K562 (cell line): ENCODE measurements around the gene PDE6B. TPM values are rescaled to one million over a fixed set of nuclear protein-coding genes. Genes with fewer than 3 reads are reported as not detected.
A peak's percentile ranks its signal among the peaks of the same experiment; 100 is the strongest.

Experiments
- ARID2 ChIP-seq: fragments of 450-650 bp; IDR thresholded peaks from 2 replicates; pipeline ENCODE4 v1.6.1; 2017; ENCODE audit warnings: antibody characterized with exemption, mild to moderate bottlenecking
- ARNT ChIP-seq, 2 experiments: fragments of 450-650 bp; IDR thresholded peaks; 2 replicates each; pipeline ENCODE4 v1.6.1; 2016; ENCODE audit warnings: mild to moderate bottlenecking in 1 of 2
- CBFA2T2 ChIP-seq: fragments of 450-650 bp; conservative IDR thresholded peaks from 2 replicates; pipeline ENCODE4 v1.6.1; 2017; ENCODE audit warnings: mild to moderate bottlenecking
- COPS2 ChIP-seq: fragments of 450-650 bp; conservative IDR thresholded peaks from 2 replicates; pipeline ENCODE4 v1.6.1; 2016; ENCODE audit warnings: mild to moderate bottlenecking, moderate library complexity
- ERF ChIP-seq: fragments of 450-650 bp; formaldehyde crosslinking; IDR thresholded peaks from 2 replicates; pipeline ENCODE4 v1.4.0; 2020; ENCODE audit warnings: mild to moderate bottlenecking, mixed read lengths
- FUS ChIP-seq: fragments of 200-400 bp; formaldehyde crosslinking; optimal IDR thresholded peaks from 2 replicates; pipeline ENCODE3; 2017; ENCODE audit warnings: low read depth, low read length
- HNRNPH1 ChIP-seq: fragments of 200-400 bp; formaldehyde crosslinking; optimal IDR thresholded peaks from 2 replicates; pipeline ENCODE3; 2017; ENCODE audit warnings: low read depth, mild to moderate bottlenecking, low read length, moderate library complexity
- ILK ChIP-seq: fragments of 450-650 bp; IDR thresholded peaks from 2 replicates; pipeline ENCODE4 v1.6.1; 2016; ENCODE audit warnings: missing genetic modification characterization, low read depth, mild to moderate bottlenecking, missing compliant biosample characterization, moderate library complexity, borderline replicate concordance
- MTA1 ChIP-seq: fragments of 450-650 bp; IDR thresholded peaks from 2 replicates; pipeline ENCODE4 v1.6.1; 2017; ENCODE audit warnings: borderline replicate concordance
- NCOA6 ChIP-seq: fragments of 450-650 bp; IDR thresholded peaks from 2 replicates; pipeline ENCODE4 v1.6.1; 2017; ENCODE audit warnings: mild to moderate bottlenecking
- PHTF2 ChIP-seq: fragments of 250-450 bp; sonication (Bioruptor Pico); IDR thresholded peaks from 2 replicates; pipeline ENCODE4 v1.5.0; 2021; ENCODE audit warnings: mild to moderate bottlenecking
- RFX7 ChIP-seq: fragments of 250-450 bp; sonication (Bioruptor Pico); IDR thresholded peaks from 2 replicates; pipeline ENCODE4 v1.5.1; 2021; ENCODE audit warnings: mild to moderate bottlenecking
- SETDB1 ChIP-seq: IDR thresholded peaks from one replicate; pipeline ENCODE4 v1.6.1; 2012; ENCODE audit warnings: low read length, control low read depth, inconsistent platforms
- TEAD4 ChIP-seq, 2 experiments: sonication (generic) in 1 of 2; formaldehyde crosslinking in 1 of 2; IDR thresholded peaks; 2 replicates each; pipeline versions ENCODE4 v1.6.1 to v1.8.0; 2012 to 2022; ENCODE audit warnings: borderline replicate concordance in 1 of 2, inconsistent platforms in 1 of 2, low read length in 1 of 2, mild to moderate bottlenecking in 1 of 2, missing genetic modification reagents in 1 of 2
- ZNF41 ChIP-seq: fragments of 250-450 bp; sonication (Bioruptor Pico); conservative IDR thresholded peaks from 2 replicates; pipeline ENCODE4 v1.4.0; 2020; ENCODE audit warnings: mild to moderate bottlenecking
- ZNF431 ChIP-seq: sonication (generic); formaldehyde crosslinking; IDR thresholded peaks from 2 replicates; pipeline ENCODE4 v1.8.0; 2022; ENCODE audit warnings: mild to moderate bottlenecking, missing genetic modification reagents
- ZSCAN32 ChIP-seq: fragments of 450-650 bp; formaldehyde crosslinking; IDR thresholded peaks from 2 replicates; pipeline ENCODE4 v1.4.0; 2020; ENCODE audit warnings: mild to moderate bottlenecking, moderate library complexity
- polyA plus RNA-seq, 8 experiments: library from polyadenylated mRNA; depleted of rRNA in 4 of 8; stranded (reverse) in 5 of 8; unstranded in 3 of 8; fragments of >200 nt; fragmentation: Nextera tagmentation in 2 of 8; fragmentation: Illumina TruSeq in 1 of 8; extraction: Ambion mirVana in 2 of 8; extraction: Trizol in 1 of 8; gene quantifications; 2 replicates each; pipeline versions ENCODE4 v1.2.1 to v1.2.3, GENCODE V29; 2011 to 2014; ENCODE audit warnings: inconsistent platforms in 1 of 8, missing spikeins in 1 of 8
- total RNA-seq, 7 experiments: library from RNA; depleted of rRNA in 6 of 7; stranded (reverse); fragments of >200 nt in 6 of 7; fragmentation: Illumina TruSeq in 2 of 7; extraction: Trizol in 2 of 7; gene quantifications; 2 replicates each; pipeline versions ENCODE4 v1.2.1 to v1.2.3, GENCODE V29; 2011 to 2021; ENCODE audit warnings: low replicate concordance in 1 of 7
- TF ChIP-seq, protein P1 (sequence below): fragments of 250-450 bp; sonication (Bioruptor Pico); IDR thresholded peaks from 2 replicates; pipeline ENCODE4 v1.4.0; 2020; ENCODE audit warnings: mild to moderate bottlenecking
- TF ChIP-seq, protein P2 (sequence below): sonication (generic); formaldehyde crosslinking; IDR thresholded peaks from 2 replicates; pipeline ENCODE4 v1.8.0; 2022; ENCODE audit warnings: mild to moderate bottlenecking, missing genetic modification reagents
- TF ChIP-seq, protein P3 (sequence below): fragments of 250-450 bp; sonication (Bioruptor Pico); IDR thresholded peaks from 2 replicates; pipeline ENCODE4 v1.4.0; 2020; ENCODE audit warnings: mild to moderate bottlenecking, moderate library complexity, borderline replicate concordance
- TF ChIP-seq, protein P4 (sequence below): fragments of 450-650 bp; formaldehyde crosslinking; IDR thresholded peaks from 2 replicates; pipeline ENCODE4 v1.4.0; 2022; ENCODE audit warnings: missing genetic modification characterization
- TF ChIP-seq, protein P5 (sequence below): fragments of 450-650 bp; IDR thresholded peaks from 2 replicates; pipeline ENCODE4 v1.6.1; 2017; ENCODE audit warnings: antibody characterized with exemption

The PDE6B gene
- total and polyA plus RNA-seq, 9 of the 15 experiments (the other 6 are each of a cell fraction or from before 2014, with no cell fraction given), result 0.04 TPM; not detected in 8

DNA sequence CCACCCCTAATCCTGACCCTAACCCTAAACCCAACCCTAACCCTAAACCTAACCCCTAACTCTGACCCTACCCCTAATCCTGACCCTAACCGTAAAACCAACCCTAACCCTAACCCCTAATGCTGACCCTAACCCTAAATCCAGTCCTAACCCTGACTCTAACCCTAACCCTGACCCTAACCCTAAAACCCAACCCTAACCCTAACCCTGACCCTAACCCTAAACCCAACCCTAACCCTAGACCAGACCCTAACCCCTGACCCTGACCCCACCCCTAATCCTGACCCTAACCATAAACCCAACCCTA lies 79.6 kb downstream of the PDE6B start (continued):
- TF ChIP-seq, protein P1, sequence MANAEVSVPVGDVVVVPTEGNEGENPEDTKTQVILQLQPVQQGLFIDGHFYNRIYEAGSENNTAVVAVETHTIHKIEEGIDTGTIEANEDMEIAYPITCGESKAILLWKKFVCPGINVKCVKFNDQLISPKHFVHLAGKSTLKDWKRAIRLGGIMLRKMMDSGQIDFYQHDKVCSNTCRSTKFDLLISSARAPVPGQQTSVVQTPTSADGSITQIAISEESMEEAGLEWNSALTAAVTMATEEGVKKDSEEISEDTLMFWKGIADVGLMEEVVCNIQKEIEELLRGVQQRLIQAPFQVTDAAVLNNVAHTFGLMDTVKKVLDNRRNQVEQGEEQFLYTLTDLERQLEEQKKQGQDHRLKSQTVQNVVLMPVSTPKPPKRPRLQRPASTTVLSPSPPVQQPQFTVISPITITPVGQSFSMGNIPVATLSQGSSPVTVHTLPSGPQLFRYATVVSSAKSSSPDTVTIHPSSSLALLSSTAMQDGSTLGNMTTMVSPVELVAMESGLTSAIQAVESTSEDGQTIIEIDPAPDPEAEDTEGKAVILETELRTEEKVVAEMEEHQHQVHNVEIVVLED (CRISPR knock-in tag), result no peak
- TF ChIP-seq ILK (tag) (no peak), COPS2 (no peak), ZNF431 (CRISPR knock-in tag) (no peak), NCOA6 (no peak), TEAD4 (IDR thresholded peaks at IDR 0.05; ENCODE audit: low read length) (no peak), TEAD4 (CRISPR knock-in tag; IDR thresholded peaks at IDR 0.05; ENCODE audit: borderline replicate concordance) (no peak), ERF (CRISPR knock-in tag) (no peak), MTA1 (no peak), FUS (no peak), CBFA2T2 (no peak), HNRNPH1 (no peak), ZNF41 (CRISPR knock-in tag) (no peak), RFX7 (CRISPR knock-in tag) (no peak), ARID2 (no peak), ARNT (IDR thresholded peaks at IDR 0.05) (peak; percentile 45 to 48; a peak in 1 of 4 replicates), ZSCAN32 (CRISPR knock-in tag) (no peak), PHTF2 (CRISPR knock-in tag) (no peak), SETDB1 (no peak)
- TF ChIP-seq, protein P2, sequence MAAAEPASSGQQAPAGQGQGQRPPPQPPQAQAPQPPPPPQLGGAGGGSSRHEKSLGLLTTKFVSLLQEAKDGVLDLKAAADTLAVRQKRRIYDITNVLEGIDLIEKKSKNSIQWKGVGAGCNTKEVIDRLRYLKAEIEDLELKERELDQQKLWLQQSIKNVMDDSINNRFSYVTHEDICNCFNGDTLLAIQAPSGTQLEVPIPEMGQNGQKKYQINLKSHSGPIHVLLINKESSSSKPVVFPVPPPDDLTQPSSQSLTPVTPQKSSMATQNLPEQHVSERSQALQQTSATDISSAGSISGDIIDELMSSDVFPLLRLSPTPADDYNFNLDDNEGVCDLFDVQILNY (CRISPR knock-in tag), result no peak
- TF ChIP-seq, protein P3, sequence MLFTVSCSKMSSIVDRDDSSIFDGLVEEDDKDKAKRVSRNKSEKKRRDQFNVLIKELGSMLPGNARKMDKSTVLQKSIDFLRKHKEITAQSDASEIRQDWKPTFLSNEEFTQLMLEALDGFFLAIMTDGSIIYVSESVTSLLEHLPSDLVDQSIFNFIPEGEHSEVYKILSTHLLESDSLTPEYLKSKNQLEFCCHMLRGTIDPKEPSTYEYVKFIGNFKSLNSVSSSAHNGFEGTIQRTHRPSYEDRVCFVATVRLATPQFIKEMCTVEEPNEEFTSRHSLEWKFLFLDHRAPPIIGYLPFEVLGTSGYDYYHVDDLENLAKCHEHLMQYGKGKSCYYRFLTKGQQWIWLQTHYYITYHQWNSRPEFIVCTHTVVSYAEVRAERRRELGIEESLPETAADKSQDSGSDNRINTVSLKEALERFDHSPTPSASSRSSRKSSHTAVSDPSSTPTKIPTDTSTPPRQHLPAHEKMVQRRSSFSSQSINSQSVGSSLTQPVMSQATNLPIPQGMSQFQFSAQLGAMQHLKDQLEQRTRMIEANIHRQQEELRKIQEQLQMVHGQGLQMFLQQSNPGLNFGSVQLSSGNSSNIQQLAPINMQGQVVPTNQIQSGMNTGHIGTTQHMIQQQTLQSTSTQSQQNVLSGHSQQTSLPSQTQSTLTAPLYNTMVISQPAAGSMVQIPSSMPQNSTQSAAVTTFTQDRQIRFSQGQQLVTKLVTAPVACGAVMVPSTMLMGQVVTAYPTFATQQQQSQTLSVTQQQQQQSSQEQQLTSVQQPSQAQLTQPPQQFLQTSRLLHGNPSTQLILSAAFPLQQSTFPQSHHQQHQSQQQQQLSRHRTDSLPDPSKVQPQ (CRISPR knock-in tag), result no peak
- TF ChIP-seq, protein P4, sequence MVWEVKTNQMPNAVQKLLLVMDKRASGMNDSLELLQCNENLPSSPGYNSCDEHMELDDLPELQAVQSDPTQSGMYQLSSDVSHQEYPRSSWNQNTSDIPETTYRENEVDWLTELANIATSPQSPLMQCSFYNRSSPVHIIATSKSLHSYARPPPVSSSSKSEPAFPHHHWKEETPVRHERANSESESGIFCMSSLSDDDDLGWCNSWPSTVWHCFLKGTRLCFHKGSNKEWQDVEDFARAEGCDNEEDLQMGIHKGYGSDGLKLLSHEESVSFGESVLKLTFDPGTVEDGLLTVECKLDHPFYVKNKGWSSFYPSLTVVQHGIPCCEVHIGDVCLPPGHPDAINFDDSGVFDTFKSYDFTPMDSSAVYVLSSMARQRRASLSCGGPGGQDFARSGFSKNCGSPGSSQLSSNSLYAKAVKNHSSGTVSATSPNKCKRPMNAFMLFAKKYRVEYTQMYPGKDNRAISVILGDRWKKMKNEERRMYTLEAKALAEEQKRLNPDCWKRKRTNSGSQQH (CRISPR knock-in tag), result no peak
- TF ChIP-seq, protein P5, sequence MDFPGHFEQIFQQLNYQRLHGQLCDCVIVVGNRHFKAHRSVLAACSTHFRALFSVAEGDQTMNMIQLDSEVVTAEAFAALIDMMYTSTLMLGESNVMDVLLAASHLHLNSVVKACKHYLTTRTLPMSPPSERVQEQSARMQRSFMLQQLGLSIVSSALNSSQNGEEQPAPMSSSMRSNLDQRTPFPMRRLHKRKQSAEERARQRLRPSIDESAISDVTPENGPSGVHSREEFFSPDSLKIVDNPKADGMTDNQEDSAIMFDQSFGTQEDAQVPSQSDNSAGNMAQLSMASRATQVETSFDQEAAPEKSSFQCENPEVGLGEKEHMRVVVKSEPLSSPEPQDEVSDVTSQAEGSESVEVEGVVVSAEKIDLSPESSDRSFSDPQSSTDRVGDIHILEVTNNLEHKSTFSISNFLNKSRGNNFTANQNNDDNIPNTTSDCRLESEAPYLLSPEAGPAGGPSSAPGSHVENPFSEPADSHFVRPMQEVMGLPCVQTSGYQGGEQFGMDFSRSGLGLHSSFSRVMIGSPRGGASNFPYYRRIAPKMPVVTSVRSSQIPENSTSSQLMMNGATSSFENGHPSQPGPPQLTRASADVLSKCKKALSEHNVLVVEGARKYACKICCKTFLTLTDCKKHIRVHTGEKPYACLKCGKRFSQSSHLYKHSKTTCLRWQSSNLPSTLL, result 0 out of 2 replicates have a peak, but pooled peaks have one; percentile 57
